ENCODE results near the gene PDILT. TPM values are rescaled to one million over a fixed set of nuclear protein-coding genes. Genes with fewer than 3 reads are reported as not detected.

The PDILT gene
- total RNA-seq, 1 experiment from 2014 or later, result not detected

GRCh38 chr16:20372701-20373100 lies 31.8 kb downstream of the PDILT start:
- DNase-seq (ENCODE audit: extremely low read depth, low read depth), result no peak

GRCh38 chr16:20369452-20370054 lies 35.0 kb downstream of the PDILT start:
- DNase-seq (ENCODE audit: extremely low read depth, low read depth), result no peak

GRCh38 chr16:20364051-20364450 lies 40.5 kb downstream of the PDILT start:
- DNase-seq (ENCODE audit: extremely low read depth, low read depth), result no peak

DNA sequence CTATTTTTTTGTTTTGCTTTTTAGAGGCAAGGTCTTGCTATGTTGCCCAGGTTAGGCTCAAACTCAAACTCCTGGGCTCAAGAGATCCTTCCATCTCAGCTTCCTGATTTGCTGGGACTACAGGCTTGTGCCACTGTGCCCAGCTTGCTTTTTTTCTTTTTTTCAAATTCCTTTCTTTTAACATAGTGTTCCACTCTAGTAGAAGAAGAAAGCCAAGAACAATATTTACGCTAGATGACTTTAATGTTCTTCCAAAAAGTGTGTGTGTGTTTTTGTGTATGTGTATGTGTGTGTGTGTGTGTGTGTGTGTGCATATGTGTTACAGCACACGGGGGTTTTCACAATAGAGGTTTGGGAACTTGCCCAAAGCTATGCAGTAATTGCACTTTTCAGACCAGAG lies 41.3 kb downstream of the PDILT start:
- no peak for DNase-seq (ENCODE audit: extremely low read depth, low read depth)

DNA sequence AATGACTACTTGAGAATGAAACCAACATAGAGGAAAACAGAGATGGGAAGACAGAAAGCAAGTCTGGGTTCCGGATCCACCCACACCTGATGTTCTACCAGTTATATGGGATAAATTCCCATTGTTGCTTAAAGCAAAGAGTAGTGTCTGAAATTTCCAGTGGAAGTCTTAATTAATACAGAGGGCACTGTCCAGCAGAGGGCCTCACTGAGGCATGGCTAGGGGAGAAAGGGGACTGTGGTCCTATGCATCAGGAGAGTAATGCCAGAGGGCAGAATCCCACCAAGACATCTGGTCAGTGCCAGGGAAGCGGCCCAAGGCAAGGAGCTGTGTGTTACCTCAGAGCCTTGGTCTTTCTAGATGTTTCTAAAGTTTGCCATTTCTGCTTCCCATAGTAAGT lies 44.5 kb downstream of the PDILT start:
- no peak for DNase-seq (ENCODE audit: extremely low read depth, low read depth)

GRCh38 chr16:20355114-20355782 lies 49.3 kb downstream of the PDILT start:
- DNase-seq (ENCODE audit: extremely low read depth, low read depth), result no peak

- DNase-seq (ENCODE audit: extremely low read depth, low read depth), result no peak
Measured at GRCh38 chr16:20353379-20353778, 51.2 kb downstream of the PDILT start.

- no peak for DNase-seq (ENCODE audit: extremely low read depth, low read depth)
Measured at GRCh38 chr16:20352615-20353014, 51.9 kb downstream of the PDILT start, which contains the start of gene UMOD. UMOD (minus strand) TSS chr16:20352715; CDS start chr16:20350737, 1,978 bp downstream.

DNA sequence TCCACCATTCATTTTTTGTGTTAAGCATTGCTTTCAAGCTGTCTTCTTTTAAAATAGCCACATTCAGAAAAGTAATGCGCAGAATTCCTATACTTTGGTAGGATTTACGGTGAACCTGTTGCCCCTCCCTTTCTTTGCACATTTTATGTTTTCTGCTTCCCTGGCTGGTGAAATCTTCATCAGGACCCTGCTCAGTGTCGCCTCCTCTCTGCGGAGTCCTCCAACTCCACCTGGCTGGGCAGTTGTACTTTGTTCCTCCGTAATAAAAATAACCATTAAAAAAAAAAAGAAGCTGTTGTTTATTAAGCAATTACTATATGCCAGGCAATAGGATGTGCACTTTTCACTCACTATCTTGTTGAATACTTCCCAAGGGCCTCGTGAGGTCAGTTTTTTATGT lies 54.9 kb downstream of the PDILT start:
- DNase-seq (ENCODE audit: extremely low read depth, low read depth), result no peak

- no peak for DNase-seq (ENCODE audit: extremely low read depth, low read depth)
Measured at GRCh38 chr16:20348365-20349185, 56.0 kb downstream of the PDILT start.

- no peak for DNase-seq (ENCODE audit: extremely low read depth, low read depth)
Measured at GRCh38 chr16:20347666-20348364, 56.7 kb downstream of the PDILT start.

DNA sequence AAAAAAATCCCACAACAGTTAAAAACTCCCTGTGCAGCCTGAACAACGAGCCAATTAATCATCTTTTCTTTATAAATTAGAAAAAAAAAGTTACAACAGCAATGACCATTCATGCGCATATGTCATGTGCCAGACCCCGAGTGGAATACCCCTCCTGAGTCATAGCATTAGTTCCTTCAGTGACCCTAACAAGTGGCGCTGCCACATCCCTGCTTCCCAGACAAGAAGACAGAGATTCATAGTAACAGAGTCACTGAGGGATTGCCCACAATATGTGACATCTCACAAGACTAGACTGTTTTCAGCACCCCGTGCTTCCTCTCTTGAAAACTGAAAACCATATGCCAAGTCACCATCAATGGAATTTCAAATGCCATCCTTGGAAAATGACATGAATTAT lies 59.9 kb downstream of the PDILT start:
- DNase-seq (ENCODE audit: extremely low read depth, low read depth), result no peak

DNA sequence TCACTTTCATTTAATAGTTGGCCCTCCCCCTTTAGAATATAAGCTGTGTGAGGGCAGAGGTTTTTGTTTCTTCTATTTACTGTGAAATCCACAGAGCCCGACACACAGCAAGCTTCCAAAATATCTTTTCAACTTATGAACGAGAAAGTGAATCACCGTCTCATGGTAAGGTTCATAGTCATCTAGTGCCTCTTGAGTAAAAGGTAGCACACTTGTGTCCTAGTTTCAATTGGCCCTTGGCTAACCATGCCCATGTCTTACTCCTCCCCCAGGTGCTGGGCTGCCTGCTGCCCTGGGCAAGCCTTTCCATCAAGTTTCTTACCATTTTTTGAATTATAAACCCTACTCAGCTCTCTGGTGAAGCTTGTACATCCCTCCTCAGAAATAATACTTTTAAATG lies 64.8 kb downstream of the PDILT start:
- DNase-seq (ENCODE audit: extremely low read depth, low read depth), result no peak

- DNase-seq (ENCODE audit: extremely low read depth, low read depth), result no peak
Measured at GRCh38 chr16:20336955-20337354, 67.6 kb downstream of the PDILT start.

DNA sequence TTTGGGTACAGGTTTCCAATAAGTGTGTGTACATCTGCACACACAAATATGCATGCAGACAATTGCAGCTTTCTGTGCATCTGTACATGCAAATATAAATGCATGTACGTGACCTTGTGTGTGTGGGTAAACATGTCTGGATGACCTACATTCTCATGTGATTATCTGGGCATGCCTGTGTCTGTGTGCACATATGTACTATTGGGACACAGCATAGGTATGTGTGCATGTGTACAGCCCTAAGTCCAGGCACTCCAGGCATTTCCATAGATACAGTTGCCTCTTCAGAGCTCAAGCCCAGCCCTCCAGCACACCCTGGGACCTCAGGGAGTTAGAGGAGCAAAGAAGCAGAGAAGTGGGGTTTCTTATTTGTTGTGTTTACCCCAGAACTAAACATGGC lies 70.1 kb downstream of the PDILT start:
- no peak for DNase-seq (ENCODE audit: extremely low read depth, low read depth)

GRCh38 chr16:20333120-20333519 lies 71.4 kb downstream of the PDILT start:
- DNase-seq (ENCODE audit: extremely low read depth, low read depth), result no peak

GRCh38 chr16:20332411-20332810 lies 72.1 kb downstream of the PDILT start:
- DNase-seq (ENCODE audit: extremely low read depth, low read depth), result no peak

DNA sequence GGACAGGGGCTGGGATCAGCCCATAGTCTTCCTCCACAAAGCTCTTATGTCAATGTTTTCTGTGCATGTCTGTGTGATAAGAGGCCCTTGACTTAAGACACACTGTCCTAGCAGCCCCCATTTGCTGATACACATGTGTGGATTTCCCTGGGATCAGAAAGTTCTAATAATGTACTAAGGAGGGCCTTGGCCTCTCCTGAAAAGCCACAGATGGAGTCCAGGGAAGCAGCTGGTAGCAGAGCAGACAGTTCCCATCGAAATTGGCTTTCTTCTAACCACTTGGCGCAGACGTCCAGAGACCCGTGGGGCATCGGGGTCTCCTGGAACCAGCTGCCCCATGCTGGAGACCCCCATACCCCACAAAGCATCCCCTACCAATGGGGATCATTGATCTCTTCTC lies 72.9 kb downstream of the PDILT start:
- DNase-seq (ENCODE audit: extremely low read depth, low read depth), result no peak

DNA sequence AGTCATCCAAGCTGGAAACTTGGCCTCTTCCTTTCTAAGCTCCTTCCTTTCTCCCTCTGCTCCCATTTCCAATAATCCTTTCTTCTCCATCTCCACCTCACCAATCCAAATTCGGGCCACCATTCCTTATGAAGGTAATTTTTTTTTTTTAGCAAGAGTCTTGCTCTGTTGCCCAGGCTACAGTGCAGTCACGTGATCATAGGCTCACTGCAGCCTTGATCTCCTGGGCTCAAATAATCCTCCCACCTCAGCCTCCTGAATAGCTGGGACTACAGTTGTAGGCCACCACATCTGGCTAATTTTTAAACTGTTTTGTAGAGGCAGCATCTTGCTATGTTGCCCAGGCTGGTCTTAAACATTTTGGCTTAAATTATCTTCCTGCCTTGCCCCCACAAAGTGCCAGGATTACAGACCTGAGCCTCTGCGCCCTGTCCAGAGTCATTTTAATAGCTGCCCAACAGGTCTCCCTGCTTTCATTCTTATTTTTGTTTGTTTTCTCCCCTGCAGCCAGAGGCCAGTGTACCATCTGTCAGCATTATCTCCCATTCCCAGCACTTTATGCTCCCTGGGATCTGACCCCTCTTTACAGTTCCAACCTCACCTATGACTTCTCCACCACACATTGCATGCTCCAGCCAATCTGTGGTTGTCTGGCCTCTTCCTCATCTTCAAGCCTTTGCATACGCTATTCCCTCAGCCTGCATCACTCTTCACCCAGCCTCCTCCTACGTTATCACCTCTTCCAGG lies 75.0 kb downstream of the PDILT start:
- no peak for DNase-seq (ENCODE audit: extremely low read depth, low read depth)

GRCh38 chr16:20327444-20328041 lies 77.0 kb downstream of the PDILT start, which contains the start of gene GP2:
GP2 (minus strand) TSS chr16:20327513; CDS start chr16:20326431, 1,082 bp downstream.
- DNase-seq (ENCODE audit: extremely low read depth, low read depth), result no peak

All from NCI-H460 (cell line).